Transverse colon (tissue), 4 donors: Measurements from ENCODE around the gene PRIM1. TPM values are rescaled to one million over a fixed set of nuclear protein-coding genes. Genes with fewer than 3 reads are reported as not detected.

Source experiments
- total RNA-seq, 4 donors: library from RNA; depleted of rRNA; stranded (reverse); fragments of >200 nt; gene quantifications; one replicate each; pipeline ENCODE4 v1.1.0, GENCODE V29; 2016

PRIM1 gene
- total RNA-seq, 4 donors from 2014 or later: 1.4 to 10.6 (median 5.6) TPM; not detected in 1

Other genes with a start within 250 kb of the PRIM1 start
- gene RBMS2, start 230.5 kb downstream of the PRIM1 start, total RNA-seq: 10 to 100 TPM; 17.3 to 55.1 (median 25.2) TPM
- 100 to 1,000 TPM; 108 to 261 (median 124) TPM for gene BAZ2A, start 122.0 kb downstream of the PRIM1 start, total RNA-seq
- 1,000 to 10,000 TPM in 1 of 4 donors, 100 to 1,000 TPM in 3; 442 to 1,000 (median 608) TPM for gene ATP5F1B, start 106.3 kb downstream of the PRIM1 start, total RNA-seq
- 100 to 1,000 TPM in 2 of 4 donors, 10 to 100 TPM in 2; 40.4 to 168 (median 102) TPM for gene PTGES3, start 64.0 kb downstream of the PRIM1 start, total RNA-seq
- gene NACA, start 27.0 kb downstream of the PRIM1 start, total RNA-seq: 1,000 to 10,000 TPM in 1 of 4 donors, 100 to 1,000 TPM in 3; 187 to 1,049 (median 756) TPM
- gene HSD17B6, start 11.0 kb upstream of the PRIM1 start, total RNA-seq: 1 to 10 TPM in 3 of 4 donors, not detected in 1; 1.8 to 6.5 (median 5.3) TPM
- not detected for gene SDR9C7, start 182.1 kb upstream of the PRIM1 start, total RNA-seq
- gene RDH16, start 205.3 kb upstream of the PRIM1 start, total RNA-seq: under 1 TPM in 2 of 4 donors, not detected in 2; 0.48 to 0.55 TPM